GM18951 (cell line): ENCODE results near the gene FNDC8.

Source experiments
- POLR2A ChIP-seq: IDR thresholded peaks from 4 replicates; pipeline ENCODE4 v1.6.1; 2011; ENCODE audit warnings: mild to moderate bottlenecking; ENCODE audit not compliant: insufficient read length, insufficient read depth; ENCODE audit errors: extremely low read depth
- in situ Hi-C: fragments of 300-500 bp; cut with MboI; formaldehyde crosslinking; loops from one replicate; pipeline ENCODE4 v1.12.0; 2022; ENCODE audit warnings: low sequenced_read_pairs, mixed read lengths, inconsistent platforms; ENCODE audit not compliant: unreplicated experiment

FNDC8 gene

GRCh38 chr17:35121315-35121714 is at the start of gene FNDC8:
Gene FNDC8 (plus strand): TSS chr17:35121615. CDS start chr17:35121694, 79 bp downstream.
- TF ChIP-seq POLR2A = no peak
- in situ Hi-C loops = loop anchor here (5.0 to 25.0 kb wide), 2 partner anchors 584 to 699 kb away; no protein-coding TSS in a partner anchor

DNA sequence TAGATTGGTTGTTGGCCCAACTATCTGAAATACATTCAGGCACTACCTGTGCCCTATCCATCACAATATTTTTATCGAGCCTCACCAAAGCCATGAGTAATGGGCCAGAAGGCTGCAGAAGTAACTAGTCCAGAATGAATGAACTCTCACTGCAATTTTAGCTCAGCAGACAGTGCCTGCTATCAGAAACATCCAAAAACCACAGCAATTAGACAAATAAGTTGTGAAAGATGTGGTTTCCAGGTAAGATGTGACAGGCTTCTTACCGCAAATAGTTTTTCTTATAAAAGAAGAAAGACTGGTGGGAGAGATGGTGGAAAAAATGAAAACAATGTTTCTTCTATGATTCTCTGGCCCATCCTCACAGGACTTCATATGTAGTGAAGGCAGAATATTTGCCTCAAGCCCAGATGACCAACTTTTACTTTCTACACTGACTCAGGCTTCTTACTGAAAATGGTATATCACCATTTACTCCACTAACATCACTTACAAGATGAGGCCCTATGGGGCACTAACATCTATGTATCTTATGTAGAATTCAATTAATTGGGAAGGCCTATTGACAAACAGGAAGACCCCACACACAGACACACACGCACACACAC is 48.1 kb upstream of the FNDC8 start:
- in situ Hi-C loops = no loop called here
- TF ChIP-seq POLR2A = no peak

DNA sequence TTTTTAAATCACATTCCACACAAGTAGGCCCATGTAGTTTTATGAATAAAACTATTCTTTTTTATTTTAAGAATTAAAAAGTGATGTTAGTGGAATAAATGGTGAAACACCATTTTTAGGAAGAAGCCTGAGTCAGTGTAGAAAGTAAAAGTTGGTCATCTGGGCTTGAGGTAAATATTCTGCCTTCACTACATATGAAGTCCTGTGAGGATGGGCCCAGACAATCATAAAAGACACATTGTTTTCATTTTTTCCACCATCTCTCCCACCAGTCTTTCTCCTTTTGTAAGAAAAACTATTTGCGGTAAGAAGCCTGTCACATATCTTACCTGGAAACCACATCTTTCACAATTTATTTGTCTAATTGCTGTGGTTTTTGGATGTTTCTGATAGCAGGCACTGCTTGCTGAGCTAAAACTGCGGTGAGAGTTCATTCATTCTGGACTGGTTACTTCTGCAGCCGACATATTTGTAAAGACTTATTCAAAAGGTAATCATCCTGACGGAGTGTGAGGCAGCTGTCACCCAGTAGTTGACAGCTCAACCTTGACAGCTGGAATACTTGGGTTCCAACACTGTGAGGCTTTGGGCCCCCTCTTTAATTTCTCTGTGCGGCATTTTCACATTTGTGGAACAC is 47.3 kb upstream of the FNDC8 start:
- in situ Hi-C loops = no loop called here
- TF ChIP-seq POLR2A = no peak

DNA sequence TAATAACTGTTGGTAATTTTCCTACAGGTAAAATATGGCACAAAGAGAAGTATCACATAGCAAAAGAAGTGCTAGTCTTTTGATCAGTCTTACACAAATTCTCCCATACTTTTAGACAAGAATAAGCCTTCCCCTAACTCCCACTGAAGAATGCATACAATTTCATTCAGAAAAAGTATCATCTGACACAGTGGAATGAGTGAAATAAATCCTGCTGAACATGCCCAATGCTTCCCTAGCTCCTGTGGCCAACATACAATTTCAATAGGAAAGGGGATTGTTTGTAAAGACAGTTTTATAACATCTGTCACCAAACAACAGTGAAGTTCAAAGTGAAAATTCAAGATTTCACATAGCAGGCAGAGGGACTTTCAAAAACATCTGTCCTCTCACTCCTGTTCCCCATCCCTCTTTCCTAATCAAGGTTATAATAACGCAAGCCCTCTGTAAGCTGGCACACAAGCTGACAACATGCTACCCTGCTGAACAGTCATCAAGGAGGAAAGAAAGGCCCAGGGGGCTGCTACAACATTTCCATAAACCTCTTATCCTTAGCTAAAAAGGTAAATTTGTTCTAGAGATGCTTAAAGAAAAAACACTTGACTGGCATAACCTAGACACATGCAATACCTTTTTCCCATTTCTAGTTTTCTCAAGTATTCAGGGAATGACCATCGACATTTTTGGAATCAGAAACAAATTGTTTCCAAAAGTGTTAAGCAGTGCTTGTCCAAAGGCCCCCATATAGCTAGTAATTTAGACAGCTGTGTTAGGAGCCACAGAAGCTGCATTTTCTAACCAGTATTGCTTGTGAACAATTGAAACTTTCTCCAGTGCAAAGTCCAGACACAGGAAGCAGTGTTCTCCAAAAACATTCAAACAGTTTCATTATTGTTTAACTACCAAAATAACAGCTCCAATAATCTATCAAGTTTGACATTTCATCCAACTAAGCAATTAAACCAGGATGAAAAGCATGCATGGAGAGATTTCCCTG is 46.4 kb upstream of the FNDC8 start:
- in situ Hi-C loops = no loop called here

DNA sequence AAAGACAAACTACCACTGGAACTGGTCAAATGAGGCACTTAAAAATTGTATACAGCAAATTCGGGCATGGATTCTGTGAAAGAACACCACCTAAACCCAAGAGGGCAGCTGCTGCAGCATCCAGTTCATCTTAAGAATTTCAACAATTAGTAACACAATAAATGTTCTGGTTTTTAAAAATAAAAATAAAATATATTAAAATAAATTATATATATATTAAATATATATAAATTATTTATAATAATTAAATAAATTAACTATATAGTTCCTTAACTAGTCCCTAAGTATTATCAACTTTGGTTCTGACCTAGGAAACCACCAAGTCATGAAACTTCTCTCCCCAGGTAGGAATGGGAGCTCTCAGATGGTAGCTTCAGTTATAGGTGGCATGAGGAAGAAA is 44.5 kb upstream of the FNDC8 start:
- in situ Hi-C loops = no loop called here
- TF ChIP-seq POLR2A = no peak

More for the DNA sequence above, 46.4 kb upstream of the FNDC8 start:
- no peak for TF ChIP-seq POLR2A

GRCh38 chr17:35079547-35080423 is 41.6 kb upstream of the FNDC8 start:
- no peak for TF ChIP-seq POLR2A
- in situ Hi-C loops = no loop called here

DNA sequence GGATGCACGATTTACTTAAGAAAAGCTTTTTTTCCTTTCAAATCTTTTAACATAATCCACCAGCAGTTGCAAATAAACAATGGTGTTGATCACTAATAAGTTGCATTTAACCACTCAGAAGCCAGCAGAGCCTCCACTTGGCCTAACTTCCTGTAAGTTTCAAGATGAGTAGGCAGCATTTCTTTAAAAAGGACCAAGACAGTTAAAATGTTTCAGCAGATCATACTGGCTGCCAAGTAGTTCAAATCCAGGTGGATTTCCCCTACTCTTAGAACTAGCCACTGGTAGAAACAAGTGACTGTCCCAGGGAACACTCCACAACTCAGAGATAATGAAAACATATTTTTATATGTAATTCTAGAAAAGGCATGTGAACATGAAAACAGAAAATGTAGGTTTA is 40.9 kb upstream of the FNDC8 start:
- TF ChIP-seq POLR2A = no peak
- in situ Hi-C loops = no loop called here

- in situ Hi-C loops = no loop called here
- no peak for TF ChIP-seq POLR2A
Measured at GRCh38 chr17:35081638-35082037, 39.8 kb upstream of the FNDC8 start.

GRCh38 chr17:35082073-35082657 is 39.2 kb upstream of the FNDC8 start:
- no peak for TF ChIP-seq POLR2A
- in situ Hi-C loops = no loop called here

DNA sequence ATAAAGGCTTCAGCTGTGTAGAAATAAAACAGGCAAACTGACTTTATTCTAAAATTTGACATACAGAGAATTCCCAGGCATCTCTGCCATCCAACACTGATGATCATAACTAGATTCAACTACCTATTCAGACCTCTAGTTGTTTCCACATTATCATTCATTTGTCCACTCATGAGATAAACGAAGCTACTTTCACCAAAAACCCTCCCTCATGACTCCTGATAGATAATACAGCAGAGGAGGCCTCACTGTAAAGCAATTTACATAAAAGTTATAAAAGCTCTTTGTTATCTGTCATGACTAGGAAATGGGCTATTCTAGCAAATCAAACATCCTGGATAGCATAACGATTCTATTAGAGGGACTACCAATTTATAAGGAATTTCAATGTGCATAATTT is 38.3 kb upstream of the FNDC8 start:
- in situ Hi-C loops = no loop called here
- no peak for TF ChIP-seq POLR2A

DNA sequence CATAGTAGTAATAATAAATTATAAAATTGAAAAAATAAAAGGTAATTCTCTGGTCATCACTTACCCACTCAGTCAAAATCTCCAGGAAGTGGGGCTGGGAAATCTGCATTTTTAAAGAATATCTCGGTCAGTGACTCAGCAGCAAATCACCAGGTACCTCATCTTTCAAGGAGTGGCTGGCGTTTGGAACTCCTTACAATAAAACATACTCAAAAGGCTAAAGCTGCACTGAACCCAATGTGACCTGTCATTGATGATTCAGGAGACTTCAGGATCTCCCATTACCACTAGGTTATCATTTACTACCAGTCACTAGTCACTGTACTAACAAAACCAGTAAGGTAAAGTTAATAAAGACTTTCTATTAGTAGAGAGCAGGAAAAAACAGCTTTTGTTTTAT is 36.4 kb upstream of the FNDC8 start:
- no peak for TF ChIP-seq POLR2A

DNA sequence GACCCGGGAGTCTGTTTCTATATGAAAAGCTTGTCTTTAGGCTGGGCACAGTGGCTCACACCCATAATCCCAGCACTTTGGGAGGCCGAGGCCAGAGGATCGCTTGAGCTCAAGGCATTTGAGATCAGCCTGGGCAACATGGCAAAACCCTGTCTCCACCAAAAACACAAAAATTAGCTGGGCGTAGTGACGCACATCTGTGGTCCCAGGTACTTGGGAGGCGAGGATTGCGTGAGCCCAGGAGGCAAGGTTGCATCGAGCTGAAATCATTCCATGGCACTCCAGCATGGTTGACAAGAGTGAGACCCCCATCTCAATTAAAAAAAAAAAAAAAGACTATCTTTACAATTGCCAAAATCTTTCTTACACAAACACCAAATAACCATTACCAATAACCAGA is 35.3 kb upstream of the FNDC8 start:
- TF ChIP-seq POLR2A = no peak
- in situ Hi-C loops = no loop called here

More for the DNA sequence above, 36.4 kb upstream of the FNDC8 start:
- in situ Hi-C loops = no loop called here

DNA sequence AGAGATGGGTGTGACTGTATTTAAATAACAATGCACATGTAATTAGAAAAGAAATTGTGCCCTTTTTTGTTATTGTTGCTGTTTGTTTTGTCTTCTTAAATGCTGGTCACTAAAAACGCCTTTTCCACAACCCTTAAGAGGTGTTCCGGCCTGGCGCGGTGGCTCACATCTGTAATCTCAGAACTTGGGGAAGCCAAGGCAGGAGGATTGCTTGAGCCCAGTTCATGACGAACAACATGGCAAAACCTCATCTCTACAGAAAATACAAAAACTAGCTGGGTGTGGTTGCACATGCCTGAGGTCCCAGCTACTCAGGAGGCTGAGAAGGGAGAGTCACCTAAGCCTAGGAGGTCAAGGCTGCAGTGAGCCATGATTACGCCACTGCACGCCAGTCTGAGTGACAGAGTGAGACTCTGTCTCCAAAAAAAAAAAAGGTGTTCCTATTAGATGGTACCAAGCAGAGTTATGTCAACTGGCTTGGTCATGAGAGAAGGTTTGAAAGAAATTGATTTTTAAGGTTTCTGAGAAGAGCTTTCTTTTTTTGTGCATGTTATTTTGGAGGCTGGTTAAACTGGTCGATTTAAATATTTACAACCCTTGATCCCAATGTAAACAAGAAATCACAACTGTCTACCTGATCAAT is 34.4 kb upstream of the FNDC8 start:
- no peak for TF ChIP-seq POLR2A
- in situ Hi-C loops = no loop called here
